Neural progenitor cell (in vitro differentiated cells): Measurements from ENCODE around the gene GOLGA3.

Experiments used
- CTCF ChIP-seq: fragments of 200-600 bp; sonication (generic); IDR thresholded peaks from 2 replicates; pipeline ENCODE4 v1.5.1; 2017; ENCODE audit warnings: antibody characterized with exemption, mild to moderate bottlenecking
- EZH2phosphoT487 ChIP-seq: fragments of 200-600 bp; sonication (generic); IDR thresholded peaks from 2 replicates; pipeline ENCODE4 v1.6.1; 2017; ENCODE audit warnings: antibody characterized with exemption

- TF ChIP-seq CTCF, result no peak
- TF ChIP-seq EZH2phosphoT487, result no peak
Observed at GRCh38 chr12:132779781-132780353, 48.8 kb downstream of the GOLGA3 start.
